CD4-positive, alpha-beta T cell treated with Interleukin-6 for 4 hours (primary cell): Measurements from ENCODE around the gene KIF18A.

Experiments
- DNase-seq: peaks from one replicate; pipeline ENCODE4 v3.0.0-alpha.2; 2020; ENCODE audit warnings: mixed read lengths

KIF18A gene

DNA sequence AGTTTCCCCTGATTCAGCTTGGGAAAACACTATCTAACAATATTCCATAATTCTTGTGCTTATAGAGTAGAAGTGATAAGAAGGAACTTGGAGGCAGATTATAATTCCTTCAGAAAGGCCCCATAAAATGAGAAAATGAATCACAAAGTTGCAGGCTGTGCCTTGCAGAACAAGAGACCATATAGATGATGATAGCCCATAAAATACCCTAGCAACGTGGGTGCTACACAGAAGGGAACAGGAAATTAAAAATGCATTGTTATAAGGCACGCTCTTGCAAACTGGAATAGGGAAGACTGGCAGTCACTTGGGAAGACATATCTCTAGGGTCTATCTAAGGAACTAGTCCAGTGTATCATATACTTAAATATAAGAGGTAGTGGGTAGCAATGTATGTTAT, 67.6 kb downstream of the KIF18A start:
- DNase-seq: no peak

- DNase-seq: no peak
These were observed 69.2 kb downstream of the KIF18A start for GRCh38 chr11:28038775-28039174.

DNA sequence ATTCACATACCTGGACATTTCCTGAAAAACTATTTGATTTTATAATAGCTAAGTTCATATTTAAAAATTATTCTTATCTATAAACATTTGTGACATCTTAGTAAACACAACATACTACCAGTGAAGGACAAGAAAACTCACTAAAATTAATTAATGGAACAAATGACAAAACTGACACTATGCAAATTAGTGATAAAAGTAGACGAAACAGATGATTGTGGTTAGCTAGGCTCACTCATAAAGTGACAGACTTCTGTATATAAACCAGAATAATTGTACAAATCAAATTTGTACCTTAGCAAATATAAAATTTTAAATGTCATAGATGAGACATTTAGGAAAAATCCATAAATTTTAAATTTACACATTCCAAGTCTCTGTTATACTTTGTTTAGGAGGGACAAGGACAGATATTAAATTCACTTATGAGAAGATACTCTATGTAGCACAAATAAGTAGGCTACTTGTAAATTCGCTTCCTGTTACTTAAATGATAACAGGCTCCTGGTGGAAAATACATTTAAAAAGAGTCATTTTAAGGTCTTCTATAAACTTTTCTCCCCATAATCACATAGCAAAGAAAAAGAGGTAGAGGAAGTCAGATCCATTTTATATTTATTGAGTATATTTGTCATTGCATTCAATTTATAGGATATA, 81.2 kb downstream of the KIF18A start:
- no peak for DNase-seq

DNA sequence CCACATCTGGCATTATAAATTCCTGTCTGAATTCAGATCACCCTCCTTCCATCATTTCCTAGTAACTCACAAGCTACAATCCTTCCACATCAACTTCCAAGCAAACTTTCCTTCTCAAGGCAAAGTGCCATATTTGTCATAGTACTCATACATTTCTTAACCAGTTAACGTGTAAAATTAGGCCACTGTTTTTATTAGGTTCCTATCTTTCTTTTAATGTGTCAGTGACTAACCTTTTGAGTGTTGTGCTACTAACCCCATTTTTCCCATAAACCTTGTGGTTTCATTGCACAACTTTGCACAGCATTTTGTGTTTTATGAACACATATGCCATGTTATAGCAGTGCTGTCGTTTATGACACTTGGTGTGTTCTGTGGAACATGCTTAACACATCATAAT, 90.1 kb downstream of the KIF18A start:
- DNase-seq: no peak

- no peak for DNase-seq
These were observed 96.1 kb downstream of the KIF18A start for GRCh38 chr11:28011813-28012212.

DNA sequence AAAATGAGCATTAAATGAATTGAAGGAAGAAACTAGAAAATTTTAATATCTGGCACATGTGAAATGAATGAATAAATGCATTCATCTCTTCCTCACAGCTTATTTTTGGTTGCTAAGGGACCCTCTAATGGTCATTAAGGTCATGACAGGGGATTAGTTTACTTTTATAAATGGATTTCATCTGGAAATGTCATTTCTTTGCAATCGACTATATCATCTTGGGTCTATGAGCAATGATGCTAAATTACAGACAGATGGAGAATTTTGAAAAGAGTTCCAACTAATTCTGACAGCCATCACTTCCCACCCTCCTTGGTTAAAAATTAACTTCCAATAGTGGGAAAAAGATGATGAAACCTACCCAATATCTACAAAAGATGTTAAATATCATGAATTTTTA, 98.0 kb downstream of the KIF18A start:
- DNase-seq: no peak

DNA sequence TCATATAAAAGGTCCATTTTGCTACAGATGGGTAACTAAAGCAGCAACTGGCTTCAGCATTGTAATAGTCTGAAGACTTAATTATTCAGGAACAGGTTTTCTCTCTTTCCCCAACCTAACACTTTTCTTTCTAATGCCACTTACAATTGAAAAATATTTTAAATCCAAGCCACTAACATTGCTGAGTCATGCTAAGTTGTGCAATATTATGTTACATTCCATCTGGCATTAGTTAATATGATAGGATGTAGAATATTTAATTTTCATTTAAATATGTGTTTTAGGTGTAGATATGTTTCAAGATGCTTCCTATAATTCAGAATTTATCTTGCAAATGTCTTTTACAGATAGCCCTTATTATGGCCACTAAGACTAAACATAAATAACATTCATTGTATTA, 98.6 kb downstream of the KIF18A start:
- no peak for DNase-seq

DNA sequence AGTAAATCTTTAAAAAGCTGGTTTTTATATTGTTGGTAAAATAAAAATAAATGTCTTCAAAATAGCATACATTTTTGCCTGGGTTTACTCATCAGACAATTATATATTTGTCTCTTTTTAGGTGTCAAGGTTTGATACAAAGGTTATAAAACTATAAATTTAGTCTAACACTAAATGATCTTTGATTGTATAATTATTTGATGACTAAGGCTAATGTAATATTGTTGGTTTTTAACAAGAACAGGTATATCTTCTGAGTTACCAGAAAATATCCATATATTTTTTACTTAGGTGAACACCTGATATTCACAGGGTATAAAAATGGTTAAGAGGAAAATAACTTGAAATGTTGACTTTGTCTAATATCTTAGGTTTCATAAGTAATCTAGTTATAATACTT, 104.3 kb downstream of the KIF18A start:
- no peak for DNase-seq

GRCh38 chr11:27998552-27998951, 109.4 kb downstream of the KIF18A start:
- no peak for DNase-seq

DNA sequence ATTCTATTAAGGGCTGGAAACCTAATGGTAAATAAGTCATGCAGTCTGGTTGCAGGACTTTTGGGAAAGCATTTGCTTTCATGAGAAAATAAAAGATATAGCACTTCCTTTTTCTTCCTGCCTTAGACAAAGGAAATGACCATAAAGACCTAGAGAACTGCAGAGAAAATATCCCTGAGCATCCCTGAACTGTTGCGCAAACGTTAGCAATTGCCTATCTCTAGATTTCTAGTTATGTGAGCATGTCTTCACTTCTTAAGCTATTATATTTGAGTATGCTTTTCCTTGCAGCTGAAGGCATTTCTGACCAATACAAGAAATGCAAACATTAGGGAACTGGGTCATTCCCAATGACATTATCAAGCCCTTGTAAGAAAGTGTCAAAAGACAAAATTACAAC, 110.6 kb downstream of the KIF18A start:
- DNase-seq: no peak

GRCh38 chr11:27996066-27996465, 111.9 kb downstream of the KIF18A start:
- no peak for DNase-seq

GRCh38 chr11:27995083-27995482, 112.9 kb downstream of the KIF18A start:
- no peak for DNase-seq

GRCh38 chr11:27991736-27992135, 116.2 kb downstream of the KIF18A start:
- DNase-seq: no peak

DNA sequence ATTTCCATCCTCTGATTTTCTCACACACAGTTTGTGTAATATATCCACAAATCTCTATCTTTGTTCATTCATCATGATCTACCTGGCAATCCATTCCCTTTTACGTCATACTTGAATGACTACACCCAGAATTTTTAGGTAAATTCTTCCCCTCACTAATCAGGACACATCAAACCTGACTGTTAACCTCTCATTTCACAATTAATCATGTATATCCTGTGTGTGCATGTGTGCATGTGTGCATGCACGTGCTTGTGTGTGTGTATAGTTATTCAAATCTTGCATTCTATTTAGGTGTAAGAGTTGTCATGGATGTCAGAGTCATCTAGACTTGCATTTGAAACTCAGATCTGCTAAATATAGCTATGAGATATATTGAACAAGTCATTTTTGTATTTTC, 130.4 kb downstream of the KIF18A start:
- DNase-seq: no peak

- DNase-seq: no peak
These were observed 130.9 kb downstream of the KIF18A start for GRCh38 chr11:27977031-27977430.

- DNase-seq: no peak
These were observed 131.7 kb downstream of the KIF18A start for GRCh38 chr11:27976262-27976661.

DNA sequence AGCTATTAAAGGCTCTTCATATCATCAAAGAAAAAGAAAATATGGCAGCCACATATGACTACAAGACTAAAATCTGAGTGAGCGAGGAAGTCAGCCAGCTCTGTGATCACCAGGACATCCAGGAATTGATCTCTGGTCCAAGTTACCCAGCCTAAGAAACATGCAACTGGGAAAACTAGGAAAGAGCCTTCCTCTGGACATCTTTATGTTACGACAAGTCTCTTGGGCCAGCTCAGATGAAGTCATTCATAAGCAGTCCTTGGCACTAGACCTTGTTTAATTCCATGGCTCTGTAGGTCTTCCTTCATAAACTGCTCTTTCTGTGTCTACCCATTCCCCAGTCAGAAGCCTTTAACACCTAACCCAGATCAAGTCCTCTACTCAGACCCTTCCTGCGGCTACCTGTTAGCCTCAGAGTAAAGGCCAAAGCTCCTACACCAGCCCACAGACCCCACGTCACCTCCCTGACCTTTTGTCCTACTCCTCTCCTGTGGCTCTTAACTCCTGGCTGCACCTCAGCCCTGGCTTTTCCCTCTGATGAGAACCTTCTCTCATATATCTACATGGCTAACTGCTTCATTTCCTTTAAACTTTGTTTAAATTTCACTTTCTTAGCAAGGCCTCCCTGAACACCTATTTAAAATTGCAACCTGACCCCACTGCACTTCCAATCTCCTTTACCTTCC, 134.0 kb downstream of the KIF18A start:
- no peak for DNase-seq

GRCh38 chr11:27972522-27973170, 135.3 kb downstream of the KIF18A start:
- DNase-seq: no peak

- DNase-seq: no peak
These were observed 136.8 kb downstream of the KIF18A start for GRCh38 chr11:27971171-27971570.
